CD4-positive, alpha-beta T cell treated with Interleukin-6 at 100 ng/mL for 8 hours (primary cell): ENCODE results near the gene DOCK3.

Experiments used
- DNase-seq: peaks from one replicate; pipeline ENCODE4 v3.0.0-alpha.2; 2020; ENCODE audit warnings: mixed read lengths, low spot score

The DOCK3 gene

DNA sequence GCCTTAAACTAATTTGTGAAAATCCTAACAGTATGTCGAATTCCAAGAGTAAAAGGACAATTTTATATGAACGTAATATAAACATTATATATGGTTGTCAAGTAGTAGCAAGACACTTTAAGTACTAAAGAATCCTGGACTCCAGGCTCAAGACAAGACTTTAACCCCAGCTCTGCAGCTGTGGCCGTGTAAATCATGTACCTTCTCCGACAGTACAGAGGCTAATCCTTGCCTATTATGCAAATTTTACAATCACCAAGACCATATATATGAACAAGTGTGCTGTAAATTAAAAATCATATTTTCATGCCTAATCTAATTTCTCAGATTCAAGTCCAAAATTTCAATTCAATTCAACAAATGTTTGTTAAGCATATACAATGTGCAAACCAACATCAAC lies 752.2 kb downstream of the DOCK3 start:
- DNase-seq = no peak

DNA sequence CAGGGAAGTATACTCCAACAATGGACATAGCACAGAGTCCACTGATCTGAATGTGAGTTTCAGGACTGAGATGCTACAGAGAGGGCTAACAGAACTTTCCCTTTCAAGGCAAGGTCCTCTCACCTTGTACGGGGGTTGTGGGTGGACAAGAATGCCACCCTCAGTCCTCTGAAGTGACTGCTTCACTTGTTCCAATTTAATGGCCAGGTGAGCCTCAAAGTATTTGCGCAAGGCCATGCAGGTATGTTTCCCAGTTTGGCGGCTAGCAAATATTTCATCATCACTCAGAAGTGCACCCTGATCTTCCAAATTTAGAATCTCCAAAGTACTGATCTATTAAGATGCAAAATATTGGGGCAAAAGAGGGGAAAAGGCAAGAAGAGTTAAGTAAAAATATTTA lies 754.4 kb downstream of the DOCK3 start:
- DNase-seq = no peak
